ENCODE results near the gene CEP250. TPM values are rescaled to one million over a fixed set of nuclear protein-coding genes. Genes with fewer than 3 reads are reported as not detected.

CEP250 gene
- polyA plus RNA-seq, 1 donor from 2014 or later, result 22.0 TPM

GRCh38 chr20:35492352-35492751, 37.0 kb downstream of the CEP250 start:
- H3K27ac ChIP-seq (ENCODE audit: low read length), result no peak overlapping the region
- H3F3A ChIP-seq (ENCODE audit: insufficient read depth, low read length, poor library complexity, severe bottlenecking), result no peaks in the 10 kb centered on the region
- no peak overlapping the region for H3K4me3 ChIP-seq (ENCODE audit: low read length)
- no peaks in the 10 kb centered on the region for H3K27me3 ChIP-seq (ENCODE audit: insufficient read depth, low read depth, low read length)
- peaks cover 9% of the 10 kb centered on the region for H3K36me3 ChIP-seq (ENCODE audit: insufficient read depth, low read length)
- H4K20me1 ChIP-seq (ENCODE audit: insufficient read depth), result no peaks in the 10 kb centered on the region
- H3K4me2 ChIP-seq (ENCODE audit: low read length), result no peak overlapping the region
- H3K9ac ChIP-seq (ENCODE audit: low read length), result no peak overlapping the region
- H3K9me3 ChIP-seq (ENCODE audit: low read length), result no peaks in the 10 kb centered on the region
- H3K79me2 ChIP-seq (replicated peaks; ENCODE audit: insufficient read depth, low read length), result no peaks in the 10 kb centered on the region
- H3K9me2 ChIP-seq (ENCODE audit: insufficient read depth, low read length), result no peaks in the 10 kb centered on the region
- no peak for TF ChIP-seq TAF1 (IDR thresholded peaks at IDR 0.05; ENCODE audit: low read depth)
- no peak for TF ChIP-seq RAD21 (conservative IDR thresholded peaks at IDR 0.05)
- TF ChIP-seq CTCF (IDR thresholded peaks at IDR 0.05; ENCODE audit: poor library complexity, severe bottlenecking), result no peak
- no peak for TF ChIP-seq REST (IDR thresholded peaks at IDR 0.05; ENCODE audit: borderline replicate concordance)
- no peak for TF ChIP-seq SMC3 (conservative IDR thresholded peaks at IDR 0.05; ENCODE audit: poor library complexity)
- TF ChIP-seq MXI1 (conservative IDR thresholded peaks at IDR 0.05; ENCODE audit: poor library complexity, severe bottlenecking), result no peak
- no peak for TF ChIP-seq POLR2AphosphoS5 (IDR thresholded peaks at IDR 0.05)
- no peak for TF ChIP-seq EZH2 (IDR thresholded peaks at IDR 0.05; ENCODE audit: borderline replicate concordance, insufficient read depth, low read length, poor library complexity, severe bottlenecking)
- TF ChIP-seq EP300 (conservative IDR thresholded peaks at IDR 0.05; ENCODE audit: poor library complexity, severe bottlenecking), result no peak
- no peak overlapping the region for H2AFZ ChIP-seq (ENCODE audit: low read depth, low read length)

GRCh38 chr20:35496481-35496880, 41.1 kb downstream of the CEP250 start:
- no peaks in the 10 kb centered on the region for H3K9me3 ChIP-seq (ENCODE audit: low read length)
- H3K4me2 ChIP-seq (ENCODE audit: low read length), result no peak overlapping the region
- no peaks in the 10 kb centered on the region for H3K27me3 ChIP-seq (ENCODE audit: insufficient read depth, low read depth, low read length)
- no peak overlapping the region for H2AFZ ChIP-seq (ENCODE audit: low read depth, low read length)
- H4K20me1 ChIP-seq (ENCODE audit: insufficient read depth), result no peaks in the 10 kb centered on the region
- peaks cover 5% of the 10 kb centered on the region for H3K36me3 ChIP-seq (ENCODE audit: insufficient read depth, low read length)
- TF ChIP-seq RAD21 (conservative IDR thresholded peaks at IDR 0.05) (no peak), CTCF (IDR thresholded peaks at IDR 0.05; ENCODE audit: poor library complexity, severe bottlenecking) (no peak), POLR2AphosphoS5 (IDR thresholded peaks at IDR 0.05) (no peak), TAF1 (IDR thresholded peaks at IDR 0.05; ENCODE audit: low read depth) (no peak), MXI1 (conservative IDR thresholded peaks at IDR 0.05; ENCODE audit: poor library complexity, severe bottlenecking) (no peak), SMC3 (conservative IDR thresholded peaks at IDR 0.05; ENCODE audit: poor library complexity) (no peak), REST (IDR thresholded peaks at IDR 0.05; ENCODE audit: borderline replicate concordance) (no peak), EZH2 (IDR thresholded peaks at IDR 0.05; ENCODE audit: borderline replicate concordance, insufficient read depth, low read length, poor library complexity, severe bottlenecking) (no peak), EP300 (conservative IDR thresholded peaks at IDR 0.05; ENCODE audit: poor library complexity, severe bottlenecking) (no peak)
- H3K9me2 ChIP-seq (ENCODE audit: insufficient read depth, low read length), result no peaks in the 10 kb centered on the region
- H3F3A ChIP-seq (ENCODE audit: insufficient read depth, low read length, poor library complexity, severe bottlenecking), result no peaks in the 10 kb centered on the region
- no peak overlapping the region for H3K4me3 ChIP-seq (ENCODE audit: low read length)
- H3K79me2 ChIP-seq (replicated peaks; ENCODE audit: insufficient read depth, low read length), result no peaks in the 10 kb centered on the region
- no peak overlapping the region for H3K27ac ChIP-seq (ENCODE audit: low read length)
- H3K9ac ChIP-seq (ENCODE audit: low read length), result no peak overlapping the region

Measured in neural cell (in vitro differentiated cells).